ENCODE results near the gene MCF2L. TPM values are rescaled to one million over a fixed set of nuclear protein-coding genes. Genes with fewer than 3 reads are reported as not detected.

MCF2L gene
- total RNA-seq, 1 experiment from 2014 or later = not detected

DNA sequence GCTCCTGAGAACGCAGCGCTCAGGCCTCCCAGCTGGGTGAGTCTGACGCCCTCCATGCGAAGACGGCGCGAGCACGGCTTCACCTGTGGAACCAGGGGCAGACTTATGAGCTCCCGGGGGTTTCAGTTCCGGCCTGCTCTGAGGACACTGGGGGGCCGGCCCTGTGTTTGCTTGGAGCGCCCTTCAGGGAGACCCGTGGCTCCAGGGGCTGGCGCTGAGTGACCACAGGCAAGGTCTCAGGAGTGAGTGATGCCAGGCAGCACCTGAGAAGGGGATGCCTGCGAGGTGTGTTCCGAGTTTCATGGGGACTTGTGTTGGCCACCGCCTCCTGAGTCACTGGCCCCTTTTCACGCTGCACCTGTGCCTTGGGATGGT is 4.5 kb downstream of the MCF2L start:
- Mint-ChIP-seq H3K4me1 (ENCODE audit: insufficient read depth, unreplicated experiment) (no peaks in the 10 kb centered on the region), H3K27me3 (ENCODE audit: insufficient read depth, unreplicated experiment) (peaks cover 45% of the 10 kb centered on the region), H3K27ac (ENCODE audit: low read depth, unreplicated experiment) (no peak overlapping the region), H3K36me3 (ENCODE audit: insufficient read depth, unreplicated experiment) (peaks cover 12% of the 10 kb centered on the region), H3K4me3 (ENCODE audit: unreplicated experiment) (no peak overlapping the region), H3K9me3 (ENCODE audit: unreplicated experiment) (peaks cover 8% of the 10 kb centered on the region)
- TF ChIP-seq, protein P1, sequence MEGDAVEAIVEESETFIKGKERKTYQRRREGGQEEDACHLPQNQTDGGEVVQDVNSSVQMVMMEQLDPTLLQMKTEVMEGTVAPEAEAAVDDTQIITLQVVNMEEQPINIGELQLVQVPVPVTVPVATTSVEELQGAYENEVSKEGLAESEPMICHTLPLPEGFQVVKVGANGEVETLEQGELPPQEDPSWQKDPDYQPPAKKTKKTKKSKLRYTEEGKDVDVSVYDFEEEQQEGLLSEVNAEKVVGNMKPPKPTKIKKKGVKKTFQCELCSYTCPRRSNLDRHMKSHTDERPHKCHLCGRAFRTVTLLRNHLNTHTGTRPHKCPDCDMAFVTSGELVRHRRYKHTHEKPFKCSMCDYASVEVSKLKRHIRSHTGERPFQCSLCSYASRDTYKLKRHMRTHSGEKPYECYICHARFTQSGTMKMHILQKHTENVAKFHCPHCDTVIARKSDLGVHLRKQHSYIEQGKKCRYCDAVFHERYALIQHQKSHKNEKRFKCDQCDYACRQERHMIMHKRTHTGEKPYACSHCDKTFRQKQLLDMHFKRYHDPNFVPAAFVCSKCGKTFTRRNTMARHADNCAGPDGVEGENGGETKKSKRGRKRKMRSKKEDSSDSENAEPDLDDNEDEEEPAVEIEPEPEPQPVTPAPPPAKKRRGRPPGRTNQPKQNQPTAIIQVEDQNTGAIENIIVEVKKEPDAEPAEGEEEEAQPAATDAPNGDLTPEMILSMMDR (IDR thresholded peaks at IDR 0.05; ENCODE audit: unreplicated experiment) = no peak
- intact Hi-C loops (cut with micrococcal nuclease) = no loop called here
- no peak for DNase-seq (ENCODE audit: unreplicated experiment)
- no TSS peak for BruUV-seq (replicated peaks)
- ChIA-PET CTCF (no interaction called here), POLR2A (interaction anchor here (0.6 to 1.1 kb wide), 2 partner anchors 16 to 1094 kb away, joined by 3 to 4 read pairs; no protein-coding TSS in a partner anchor)

DNA sequence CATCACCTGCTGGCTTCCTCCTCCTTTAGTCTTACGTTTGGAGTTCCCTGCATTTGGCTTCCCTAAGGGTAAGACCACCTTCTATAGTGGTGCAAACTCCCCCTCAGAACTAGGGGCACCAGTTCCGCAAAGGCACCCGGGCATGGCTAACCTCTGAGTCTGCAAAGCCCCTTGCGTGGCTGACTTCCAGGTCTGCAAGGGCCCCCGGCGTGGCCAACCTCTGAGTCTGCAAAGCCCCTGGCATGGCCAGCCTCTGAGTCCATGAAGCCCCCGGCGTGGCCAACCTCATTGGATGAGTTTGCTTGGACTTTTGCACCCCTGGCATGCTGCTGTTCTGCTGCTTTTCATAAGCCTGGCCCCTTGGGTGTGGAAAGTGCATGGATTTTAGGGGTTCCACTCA is 5.1 kb downstream of the MCF2L start:
- H3K4me3 Mint-ChIP-seq (ENCODE audit: unreplicated experiment) = no peak overlapping the region
- intact Hi-C loops (cut with micrococcal nuclease) = no loop called here
- H3K27me3 Mint-ChIP-seq (ENCODE audit: insufficient read depth, unreplicated experiment) = peaks cover 40% of the 10 kb centered on the region

DNA sequence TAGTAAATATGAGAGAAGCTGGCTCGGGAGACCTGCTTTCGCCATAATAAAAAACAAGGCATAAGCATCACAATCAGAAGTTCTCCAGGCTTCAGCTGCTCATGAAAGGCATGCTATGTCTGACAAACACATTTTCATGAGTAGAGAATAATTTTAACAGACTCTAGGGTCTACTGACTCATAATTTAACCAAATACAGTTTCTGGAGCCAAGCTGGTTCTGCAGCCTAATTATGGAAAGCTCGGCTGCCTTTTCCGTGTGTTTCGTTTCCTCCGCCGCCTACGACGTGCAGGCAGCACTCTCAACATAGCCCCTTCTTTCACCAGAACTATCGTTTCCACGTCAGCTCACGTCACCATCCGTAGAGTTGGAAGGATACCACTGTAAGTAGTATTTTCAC is 5.7 kb downstream of the MCF2L start:
- peaks cover 12% of the 10 kb centered on the region for H3K36me3 Mint-ChIP-seq (ENCODE audit: insufficient read depth, unreplicated experiment)
- H3K27me3 Mint-ChIP-seq (ENCODE audit: insufficient read depth, unreplicated experiment) = peaks cover 35% of the 10 kb centered on the region

More for the DNA sequence above, 5.1 kb downstream of the MCF2L start:
- peaks cover 12% of the 10 kb centered on the region for H3K36me3 Mint-ChIP-seq (ENCODE audit: insufficient read depth, unreplicated experiment)
- TF ChIP-seq, protein P1 (IDR thresholded peaks at IDR 0.05; ENCODE audit: unreplicated experiment) = no peak
- peaks cover 8% of the 10 kb centered on the region for H3K9me3 Mint-ChIP-seq (ENCODE audit: unreplicated experiment)
- ChIA-PET POLR2A (interaction anchor here (1.1 kb wide), 1 partner anchor 16 kb away, joined by 3 read pairs; no protein-coding TSS in a partner anchor), CTCF (no interaction called here)
- no peaks in the 10 kb centered on the region for H3K4me1 Mint-ChIP-seq (ENCODE audit: insufficient read depth, unreplicated experiment)
- H3K27ac Mint-ChIP-seq (ENCODE audit: low read depth, unreplicated experiment) = no peak overlapping the region
- DNase-seq (ENCODE audit: unreplicated experiment) = no peak
- BruUV-seq (replicated peaks) = no TSS peak

DNA sequence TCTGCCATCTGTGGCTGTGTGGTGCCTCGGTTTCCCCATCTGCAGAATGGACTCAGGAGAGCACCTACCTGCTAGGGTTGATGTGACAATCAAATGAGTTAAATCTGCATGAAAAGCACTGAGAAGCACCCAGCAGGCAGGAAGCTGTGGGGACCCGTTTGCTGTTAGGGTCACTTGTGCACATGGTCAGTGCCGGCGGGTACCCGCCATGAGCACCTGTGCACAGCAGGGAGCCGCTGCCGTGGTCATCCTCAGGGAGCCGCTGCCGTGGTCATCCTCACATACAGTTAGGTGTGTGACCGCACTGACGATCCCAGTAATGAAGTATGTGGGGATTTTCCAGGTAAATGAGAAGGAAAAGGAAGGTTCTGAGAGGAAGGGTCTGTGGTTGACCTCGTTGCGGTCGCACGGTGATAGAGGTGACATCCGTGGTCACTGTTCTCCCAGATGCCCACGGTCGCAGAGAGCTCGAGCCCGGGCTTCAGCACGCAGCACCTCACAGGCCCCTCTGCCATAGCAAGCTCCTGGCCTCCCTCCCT is 6.5 kb downstream of the MCF2L start:
- ChIA-PET POLR2A (no interaction called here), CTCF (interaction anchor here (0.6 kb wide), 1 partner anchor 35 kb away, joined by 4 read pairs; no protein-coding TSS in a partner anchor)
- no peak for DNase-seq (ENCODE audit: unreplicated experiment)
- no TSS peak for BruUV-seq (replicated peaks)
- Mint-ChIP-seq H3K27me3 (ENCODE audit: insufficient read depth, unreplicated experiment) (peaks cover 27% of the 10 kb centered on the region), H3K4me1 (ENCODE audit: insufficient read depth, unreplicated experiment) (no peaks in the 10 kb centered on the region), H3K4me3 (ENCODE audit: unreplicated experiment) (no peak overlapping the region), H3K9me3 (ENCODE audit: unreplicated experiment) (peaks cover 8% of the 10 kb centered on the region), H3K36me3 (ENCODE audit: insufficient read depth, unreplicated experiment) (peaks cover 12% of the 10 kb centered on the region), H3K27ac (ENCODE audit: low read depth, unreplicated experiment) (no peak overlapping the region)
- TF ChIP-seq, protein P1 (IDR thresholded peaks at IDR 0.05; ENCODE audit: unreplicated experiment) = no peak
- intact Hi-C loops (cut with micrococcal nuclease) = no loop called here

More for the DNA sequence above, 5.7 kb downstream of the MCF2L start:
- Mint-ChIP-seq H3K27ac (ENCODE audit: low read depth, unreplicated experiment) (no peak overlapping the region), H3K4me1 (ENCODE audit: insufficient read depth, unreplicated experiment) (no peaks in the 10 kb centered on the region), H3K4me3 (ENCODE audit: unreplicated experiment) (no peak overlapping the region), H3K9me3 (ENCODE audit: unreplicated experiment) (peaks cover 8% of the 10 kb centered on the region)
- no peak for DNase-seq (ENCODE audit: unreplicated experiment)
- POLR2A ChIA-PET = no interaction called here
- BruUV-seq (replicated peaks) = no TSS peak
- CTCF ChIA-PET = no interaction called here
- TF ChIP-seq, protein P1 (IDR thresholded peaks at IDR 0.05; ENCODE audit: unreplicated experiment) = no peak
- intact Hi-C loops (cut with micrococcal nuclease) = no loop called here
